HAP-1 (cell line): ENCODE data around the gene MORC1.
A peak's percentile ranks its signal among the peaks of the same experiment; 100 is the strongest.
"Not testable (repeated sequence)": the region's sequence is repeated elsewhere in the genome, so short reads cannot be mapped to it uniquely, and the experiment has no call there.

Experiments
- DNase-seq, 2 experiments: peaks; one replicate each; pipeline ENCODE4 v3.0.0-alpha.2; 2016 to 2020; ENCODE audit warnings: low spot score in 2 of 2
- H3K27me3 ChIP-seq: fragments of 250-450 bp; sonication (Bioruptor Pico); 2 replicates; pipeline ENCODE4 v1.5.1; 2020; ENCODE audit warnings: low read depth, mild to moderate bottlenecking, moderate library complexity
- H3K36me3 ChIP-seq: fragments of 250-450 bp; sonication (Bioruptor Pico); replicated peaks from 2 replicates; pipeline ENCODE4 v1.5.1; 2020; ENCODE audit warnings: mild to moderate bottlenecking
- H3K4me1 ChIP-seq: fragments of 250-450 bp; sonication (Bioruptor Pico); 2 replicates; pipeline ENCODE4 v1.5.1; 2020; ENCODE audit warnings: mild to moderate bottlenecking
- H3K4me3 ChIP-seq: fragments of 250-450 bp; sonication (Bioruptor Pico); 2 replicates; pipeline ENCODE4 v1.5.1; 2020; ENCODE audit warnings: mild to moderate bottlenecking, moderate library complexity
- H3K9me3 ChIP-seq: fragments of 250-450 bp; sonication (Bioruptor Pico); 2 replicates; pipeline ENCODE4 v1.5.1; 2020; ENCODE audit warnings: mild to moderate bottlenecking, moderate library complexity
- in situ Hi-C: fragments of 300-500 bp; cut with MboI; formaldehyde crosslinking; loops from 3 replicates; pipeline ENCODE4 v1.14.3; 2020; ENCODE audit warnings: low sequenced_read_pairs, inconsistent platforms, mixed read lengths

Gene MORC1

GRCh38 chr3:109089265-109089664, 28.7 kb downstream of the MORC1 start:
- H3K9me3 ChIP-seq: no peaks in the 10 kb centered on the region
- H3K4me1 ChIP-seq: no peaks in the 10 kb centered on the region
- H3K4me3 ChIP-seq: no peak overlapping the region
- H3K27me3 ChIP-seq: peaks cover 2% of the 10 kb centered on the region
- in situ Hi-C loops: no loop called here
- DNase-seq: no peak
- H3K36me3 ChIP-seq: no peaks in the 10 kb centered on the region

GRCh38 chr3:109081746-109082510, 36.0 kb downstream of the MORC1 start:
- in situ Hi-C loops: no loop called here
- H3K27me3 ChIP-seq: no peaks in the 10 kb centered on the region; the same call in 1 of the 2 replicates
- DNase-seq: peak; percentile 45 to 55

GRCh38 chr3:109080090-109080489, 37.8 kb downstream of the MORC1 start:
- H3K9me3 ChIP-seq, H3K27me3 ChIP-seq, DNase-seq, H3K4me3 ChIP-seq, H3K4me1 ChIP-seq, in situ Hi-C loops, H3K36me3 ChIP-seq: not testable (repeated sequence)

More at GRCh38 chr3:109081746-109082510, 36.0 kb downstream of the MORC1 start:
- 0 out of 2 replicates have a peak, but pooled peaks cover 6% of the 10 kb centered on the region for H3K9me3 ChIP-seq
- no peaks in the 10 kb centered on the region for H3K36me3 ChIP-seq
- H3K4me3 ChIP-seq: no peak overlapping the region
- no peaks in the 10 kb centered on the region for H3K4me1 ChIP-seq

DNA sequence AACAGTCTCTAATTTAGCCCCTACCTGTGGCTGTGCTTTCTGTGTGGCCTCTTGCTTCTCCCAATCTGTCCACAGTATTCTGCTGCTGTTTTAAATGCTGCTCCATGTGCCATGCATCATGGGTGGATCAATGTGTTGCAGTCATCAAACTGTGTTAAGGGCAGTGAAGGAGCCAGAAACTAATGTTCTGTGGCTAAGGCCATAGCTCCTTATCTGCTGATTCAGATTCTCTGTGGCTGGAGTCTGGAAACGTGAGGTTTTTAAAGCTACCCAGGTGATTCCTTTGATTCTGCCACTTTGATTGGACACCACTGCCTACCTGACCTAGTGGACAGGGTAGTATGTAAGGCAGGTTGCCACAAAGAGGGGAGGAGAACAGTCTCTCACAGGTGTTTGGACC, 44.8 kb downstream of the MORC1 start:
- in situ Hi-C loops: no loop called here
- no peak for DNase-seq
- H3K9me3 ChIP-seq: no peaks in the 10 kb centered on the region
- no peak overlapping the region for H3K4me3 ChIP-seq
- H3K27me3 ChIP-seq: no peaks in the 10 kb centered on the region
- no peaks in the 10 kb centered on the region for H3K36me3 ChIP-seq
- H3K4me1 ChIP-seq: no peaks in the 10 kb centered on the region

DNA sequence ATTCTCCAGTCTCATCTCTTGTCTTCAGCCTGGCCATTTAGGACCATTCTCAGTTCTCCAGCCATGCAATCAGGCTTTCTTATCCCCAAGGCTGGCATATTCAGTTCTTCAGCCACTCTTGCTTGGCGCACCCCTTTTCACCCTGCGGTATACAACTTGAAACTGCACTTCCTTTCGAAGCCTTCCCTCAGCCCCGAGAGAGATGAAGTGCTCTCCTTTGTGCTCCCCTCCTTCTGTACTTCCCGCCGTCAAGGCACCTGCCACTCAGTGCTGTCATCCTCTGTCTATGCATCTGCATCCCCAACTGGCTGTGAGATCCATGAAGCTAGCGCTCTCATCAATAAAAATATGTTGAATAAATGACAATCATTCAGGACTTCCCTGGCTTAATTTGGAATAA, 45.7 kb downstream of the MORC1 start:
- in situ Hi-C loops: no loop called here
- H3K36me3 ChIP-seq: no peaks in the 10 kb centered on the region
- DNase-seq: no peak
- H3K9me3 ChIP-seq: no peaks in the 10 kb centered on the region
- no peaks in the 10 kb centered on the region for H3K27me3 ChIP-seq
- no peaks in the 10 kb centered on the region for H3K4me1 ChIP-seq
- H3K4me3 ChIP-seq: no peak overlapping the region

DNA sequence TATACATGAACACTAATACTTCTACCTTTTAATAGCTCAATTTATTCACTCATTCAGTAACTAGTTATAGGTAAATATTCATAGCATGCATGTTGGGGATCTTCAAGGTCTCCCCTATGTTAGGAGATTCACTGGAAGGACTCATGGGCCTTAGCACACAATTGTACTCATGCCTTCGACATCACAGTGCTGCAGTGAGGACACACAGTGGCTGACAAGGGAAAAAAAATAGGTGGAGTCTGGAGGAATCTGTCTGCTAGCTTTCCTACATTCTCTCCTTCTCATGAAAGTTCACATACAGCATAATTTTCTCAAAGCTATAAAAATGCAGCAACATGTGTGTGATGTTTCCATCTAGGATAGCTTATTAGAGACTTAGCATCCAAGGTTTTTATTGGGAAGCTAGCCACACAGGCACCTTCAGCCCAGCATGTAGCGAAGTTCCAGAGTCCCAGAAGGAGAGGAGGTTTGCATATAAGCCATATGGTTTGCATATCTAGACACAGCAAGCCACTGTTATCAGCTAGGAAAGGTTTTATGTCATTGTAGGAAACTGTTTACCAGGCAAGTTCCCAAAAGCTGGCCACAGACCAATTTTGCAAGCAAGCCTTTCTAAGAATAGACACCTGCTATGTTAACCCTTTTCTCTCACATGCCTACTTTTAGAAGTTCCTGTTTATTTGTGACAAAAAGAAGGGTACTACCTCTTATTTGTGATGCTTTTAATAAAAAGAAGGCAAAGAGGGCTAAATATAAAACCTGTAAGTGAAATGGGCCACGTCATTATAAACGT, 46.4 kb downstream of the MORC1 start:
- H3K36me3 ChIP-seq: no peaks in the 10 kb centered on the region
- no peak overlapping the region for H3K4me3 ChIP-seq
- DNase-seq: peak in 1 of 2 experiments; percentile 6
- no peaks in the 10 kb centered on the region for H3K9me3 ChIP-seq
- H3K27me3 ChIP-seq: no peaks in the 10 kb centered on the region
- in situ Hi-C loops: no loop called here
- H3K4me1 ChIP-seq: no peaks in the 10 kb centered on the region

GRCh38 chr3:109070211-109070610, 47.7 kb downstream of the MORC1 start:
- Histone ChIP-seq H3K9me3 (no peaks in the 10 kb centered on the region), H3K27me3 (no peaks in the 10 kb centered on the region), H3K4me3 (no peak overlapping the region), H3K36me3 (no peaks in the 10 kb centered on the region), H3K4me1 (no peaks in the 10 kb centered on the region)
- DNase-seq: no peak
- in situ Hi-C loops: no loop called here

GRCh38 chr3:109066864-109067263, 51.1 kb downstream of the MORC1 start:
- Histone ChIP-seq H3K4me1 (no peaks in the 10 kb centered on the region), H3K36me3 (no peaks in the 10 kb centered on the region), H3K9me3 (no peaks in the 10 kb centered on the region), H3K4me3 (no peak overlapping the region), H3K27me3 (no peaks in the 10 kb centered on the region)
- in situ Hi-C loops: no loop called here
- DNase-seq: no peak

GRCh38 chr3:109059264-109059663, 58.7 kb downstream of the MORC1 start:
- no peaks in the 10 kb centered on the region for H3K27me3 ChIP-seq
- H3K9me3 ChIP-seq: no peaks in the 10 kb centered on the region
- H3K4me1 ChIP-seq: peaks cover 13% of the 10 kb centered on the region
- no peak for DNase-seq
- in situ Hi-C loops: no loop called here
- H3K36me3 ChIP-seq: no peaks in the 10 kb centered on the region
- no peak overlapping the region for H3K4me3 ChIP-seq

DNA sequence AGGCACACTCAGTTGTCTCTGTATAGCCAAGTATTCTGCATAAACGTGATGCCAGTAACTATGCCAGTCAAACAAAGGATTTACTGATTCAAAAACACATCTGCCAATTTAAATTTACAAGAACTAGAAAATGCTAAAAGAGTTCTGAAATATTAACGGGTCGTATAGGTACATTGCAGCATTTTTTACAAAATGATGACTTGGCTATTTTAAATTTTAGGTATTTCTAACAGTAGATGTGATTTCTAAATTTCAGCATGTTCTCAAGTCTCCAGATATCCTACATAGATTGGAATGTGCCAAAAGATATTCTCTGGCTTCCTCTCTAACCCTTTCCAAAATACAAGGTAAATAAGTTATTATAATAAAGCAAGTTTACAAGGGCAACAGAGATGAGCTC, 60.3 kb downstream of the MORC1 start:
- Histone ChIP-seq H3K9me3 (no peaks in the 10 kb centered on the region), H3K27me3 (no peaks in the 10 kb centered on the region), H3K4me3 (no peak overlapping the region), H3K4me1 (peaks cover 13% of the 10 kb centered on the region), H3K36me3 (no peaks in the 10 kb centered on the region)
- in situ Hi-C loops: no loop called here
- DNase-seq: no peak

DNA sequence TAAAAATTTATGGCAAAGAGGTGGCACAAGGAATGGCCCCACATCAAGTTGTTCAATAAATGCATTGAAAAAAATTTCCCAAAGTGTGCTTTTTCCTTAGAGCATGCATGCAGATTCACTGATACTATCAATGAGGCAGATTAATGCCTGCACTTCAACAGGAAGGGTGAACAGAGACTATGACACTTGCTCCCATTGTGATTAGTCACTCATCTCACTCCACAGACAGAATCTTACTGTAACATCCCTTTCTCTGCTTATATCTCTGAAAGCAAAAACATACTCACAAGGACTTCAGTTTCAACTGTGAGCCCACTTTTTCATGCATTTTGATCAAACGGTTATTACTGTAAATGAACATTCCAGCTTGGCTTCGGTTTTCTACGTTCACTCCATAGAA, 60.9 kb downstream of the MORC1 start:
- Histone ChIP-seq H3K4me3 (no peak overlapping the region), H3K4me1 (peaks cover 13% of the 10 kb centered on the region), H3K36me3 (no peaks in the 10 kb centered on the region), H3K9me3 (no peaks in the 10 kb centered on the region), H3K27me3 (no peaks in the 10 kb centered on the region)
- DNase-seq: no peak
- in situ Hi-C loops: no loop called here

- H3K27me3 ChIP-seq: no peaks in the 10 kb centered on the region
- no peak overlapping the region for H3K4me3 ChIP-seq
- no peaks in the 10 kb centered on the region for H3K9me3 ChIP-seq
- in situ Hi-C loops: no loop called here
- no peaks in the 10 kb centered on the region for H3K36me3 ChIP-seq
- peaks cover 21% of the 10 kb centered on the region for H3K4me1 ChIP-seq
- peak; percentile 59 to 63 for DNase-seq
These were observed 67.3 kb downstream of the MORC1 start for GRCh38 chr3:109050591-109051167.

- Histone ChIP-seq H3K4me1 (peaks cover 21% of the 10 kb centered on the region), H3K36me3 (no peaks in the 10 kb centered on the region), H3K4me3 (no peak overlapping the region), H3K9me3 (no peaks in the 10 kb centered on the region), H3K27me3 (no peaks in the 10 kb centered on the region)
- in situ Hi-C loops: no loop called here
- peak in 1 of 2 experiments; percentile 75 for DNase-seq
These were observed 70.6 kb downstream of the MORC1 start for GRCh38 chr3:109047366-109047765.
